HCT116 (cell line): ENCODE measurements around the gene MIP. TPM values are rescaled to one million over a fixed set of nuclear protein-coding genes. Genes with fewer than 3 reads are reported as not detected.

Experiments
- ATAC-seq: fragments of 200-7000 bp; cut with Tn5 transposase; 2 replicates; pipeline ENCODE4 v1.9.1; 2020; ENCODE audit warnings: mild to moderate bottlenecking, moderate library complexity
- BruUV-seq: library from RNA; stranded (reverse); fragments of 400-500 nt; replicated peaks from 2 replicates; lab custom pipeline; 2021; lab: Mats Ljungman, UMichigan
- CTCF ChIA-PET: fragments of 300-600 bp; sonication (Branson Sonifier 250); formaldehyde crosslinking; loops from one replicate; lab custom pipeline; 2021; ENCODE audit warnings: antibody characterized with exemption; lab: Charles Lee
- POLR2A ChIA-PET: fragments of 300-600, 350-600 bp; sonication (Branson Sonifier 250); formaldehyde crosslinking; loops from one replicate; lab custom pipeline; 2021; ENCODE audit warnings: antibody characterized with exemption; lab: Charles Lee
- RAD21 ChIA-PET, 2 experiments: fragments of 300-600 bp; sonication (Branson Sonifier 250); formaldehyde crosslinking; loops; one replicate each; lab custom pipeline; 2023; ENCODE audit warnings: low total read pairs in 2 of 2; ENCODE audit not compliant: uncharacterized antibody in 2 of 2, unreplicated experiment in 2 of 2, low non-redundant PET in 1 of 2; lab: Charles Lee
- DNase-seq: peaks from one replicate; pipeline ENCODE4 v3.0.0-alpha.2; 2010; ENCODE audit warnings: low read depth, low spot score
- H2AFZ ChIP-seq: fragments of 200-600 bp; shearing (Covaris generic), sonication (generic); 2 replicates; pipeline ENCODE4 v1.6.1; 2017; ENCODE audit warnings: low read depth, mixed run types, mixed read lengths, antibody characterized with exemption, low read length; ENCODE audit not compliant: poor library complexity, severe bottlenecking
- H3K27ac ChIP-seq: 2 replicates; pipeline ENCODE4 v1.5.1; 2012; ENCODE audit warnings: low read depth, low read length
- H3K27me3 ChIP-seq: fragments of 200-600 bp; sonication (generic); 2 replicates; pipeline ENCODE4 v1.6.1; 2016; ENCODE audit warnings: mixed run types, low read length, mixed read lengths; ENCODE audit not compliant: insufficient read depth
- H3K36me3 ChIP-seq, 2 experiments: fragments of 200-500 bp in 1 of 2; fragments of 200-600 bp in 1 of 2; sonication (Bioruptor generic) in 1 of 2; sonication (generic) in 1 of 2; 2 replicates each; pipeline versions ENCODE4 v1.5.1 to v1.6.1; 2014 to 2016; ENCODE audit warnings: low read length in 2 of 2, inconsistent platforms in 1 of 2, mixed read lengths in 1 of 2, mixed run types in 1 of 2; ENCODE audit not compliant: insufficient read depth in 2 of 2, control insufficient read depth in 1 of 2
- H3K4me1 ChIP-seq, 2 experiments: fragments of 200-600 bp in 1 of 2; sonication (generic) in 1 of 2; 2 replicates each; pipeline versions ENCODE4 v1.5.1 to v1.6.1; 2012 to 2017; ENCODE audit warnings: low read length in 2 of 2, inconsistent platforms in 1 of 2, mild to moderate bottlenecking in 1 of 2, mixed read lengths in 1 of 2, mixed run types in 1 of 2, moderate library complexity in 1 of 2; ENCODE audit not compliant: insufficient read depth in 2 of 2, control insufficient read depth in 1 of 2
- H3K4me2 ChIP-seq: fragments of 200-600 bp; sonication (generic); 2 replicates; pipeline ENCODE4 v1.6.1; 2017; ENCODE audit warnings: mixed run types, low read length, mixed read lengths
- H3K4me3 ChIP-seq, 2 experiments: fragments of 200-600 bp in 1 of 2; sonication (generic) in 1 of 2; replicated peaks in 1 of 2; 2 replicates each; pipeline ENCODE4 v1.5.1; 2011 to 2016; ENCODE audit warnings: low read length in 2 of 2, control low read depth in 1 of 2, low read depth in 1 of 2, mild to moderate bottlenecking in 1 of 2, mixed read lengths in 1 of 2, mixed run types in 1 of 2
- H3K79me2 ChIP-seq: fragments of 200-600 bp; sonication (generic); 2 replicates; pipeline ENCODE4 v1.6.1; 2017; ENCODE audit warnings: mild to moderate bottlenecking, mixed run types, low read length, moderate library complexity, mixed read lengths; ENCODE audit not compliant: insufficient read depth
- H3K9ac ChIP-seq: fragments of 200-600 bp; sonication (generic); 2 replicates; pipeline ENCODE4 v1.6.1; 2016; ENCODE audit warnings: low read length, mixed read lengths
- H3K9me2 ChIP-seq: fragments of 200-600 bp; sonication (generic), shearing (Covaris generic); 2 replicates; pipeline ENCODE4 v1.6.1; 2017; ENCODE audit warnings: mixed run types, mild to moderate bottlenecking, moderate library complexity; ENCODE audit not compliant: insufficient read depth
- H3K9me3 ChIP-seq, 2 experiments: fragments of 200-500 bp in 1 of 2; fragments of 200-600 bp in 1 of 2; sonication (Bioruptor generic) in 1 of 2; sonication (generic) in 1 of 2; 2 replicates each; pipeline ENCODE4 v1.6.1; 2014 to 2017; ENCODE audit warnings: low read length in 2 of 2, mixed read lengths in 2 of 2, inconsistent platforms in 1 of 2, low read depth in 1 of 2, mild to moderate bottlenecking in 1 of 2, mixed run types in 1 of 2, moderate library complexity in 1 of 2; ENCODE audit not compliant: control insufficient read depth in 1 of 2, insufficient read depth in 1 of 2
- H4K20me1 ChIP-seq: fragments of 200-600 bp; sonication (generic), shearing (Covaris generic); 2 replicates; pipeline ENCODE4 v1.6.1; 2017; ENCODE audit warnings: mixed run types, mild to moderate bottlenecking, moderate library complexity; ENCODE audit not compliant: insufficient read depth
- CBX3 ChIP-seq: IDR thresholded peaks from 2 replicates; pipeline ENCODE4 v1.6.1; 2012; ENCODE audit warnings: low read depth
- CEBPB ChIP-seq: IDR thresholded peaks from 2 replicates; pipeline ENCODE4 v1.6.1; 2012; ENCODE audit warnings: low read depth
- EGR1 ChIP-seq: IDR thresholded peaks from 2 replicates; pipeline ENCODE4 v1.6.1; 2012; ENCODE audit warnings: low read depth
- ELF1 ChIP-seq: IDR thresholded peaks from 2 replicates; pipeline ENCODE4 v1.6.1; 2012; ENCODE audit warnings: low read depth, borderline replicate concordance
- EZH2 ChIP-seq: fragments of 200-600 bp; sonication (generic); IDR thresholded peaks from 2 replicates; pipeline ENCODE4 v1.6.1; 2017; ENCODE audit warnings: antibody characterized with exemption, mixed run types
- EZH2phosphoT487 ChIP-seq: fragments of 200-600 bp; IDR thresholded peaks from 2 replicates; pipeline ENCODE4 v1.6.1; 2018; ENCODE audit warnings: antibody characterized with exemption, borderline replicate concordance
- FOSL1 ChIP-seq: IDR thresholded peaks from 2 replicates; pipeline ENCODE4 v1.6.1; 2012; ENCODE audit warnings: low read depth
- JUND ChIP-seq: IDR thresholded peaks from 2 replicates; pipeline ENCODE4 v1.6.1; 2012
- POLR2AphosphoS5 ChIP-seq: IDR thresholded peaks from 2 replicates; pipeline ENCODE4 v1.6.1; 2011; ENCODE audit warnings: mild to moderate bottlenecking, low read depth, low read length, moderate library complexity
- RAD21 ChIP-seq: IDR thresholded peaks from 2 replicates; pipeline ENCODE4 v1.6.1; 2012; ENCODE audit warnings: low read depth, mild to moderate bottlenecking
- SP1 ChIP-seq: IDR thresholded peaks from 2 replicates; pipeline ENCODE4 v1.6.1; 2012; ENCODE audit warnings: low read depth
- SRF ChIP-seq: IDR thresholded peaks from 2 replicates; pipeline ENCODE4 v1.6.1; 2012; ENCODE audit warnings: low read depth
- YY1 ChIP-seq: IDR thresholded peaks from 2 replicates; pipeline ENCODE4 v1.6.1; 2011; ENCODE audit warnings: low read length, low read depth, moderate library complexity, mild to moderate bottlenecking; ENCODE audit not compliant: insufficient replicate concordance; ENCODE audit errors: extremely low read depth
- ZNF274 ChIP-seq: fragments of 200-500 bp; sonication (Bioruptor generic); IDR thresholded peaks from 2 replicates; pipeline ENCODE4 v1.6.1; 2014; ENCODE audit warnings: mild to moderate bottlenecking, low read depth, low read length, inconsistent platforms
- intact Hi-C: fragments of 100-400 bp; cut with micrococcal nuclease; formaldehyde crosslinking; loops from 2 replicates; pipeline ENCODE4 v1.10.0; 2022
- total RNA-seq: library from RNA; stranded (reverse); gene quantifications from one replicate; pipeline ENCODE4 v1.2.1, GENCODE V29; 2021; ENCODE audit not compliant: unreplicated experiment
- TF ChIP-seq, protein P1 (sequence below): IDR thresholded peaks from 2 replicates; pipeline ENCODE4 v1.6.1; 2012; ENCODE audit warnings: low read depth
- TF ChIP-seq, protein P2 (sequence below), 3 experiments: fragments of 200-600 bp in 1 of 3; sonication (generic) in 1 of 3; IDR thresholded peaks in 2 of 3; conservative IDR thresholded peaks in 1 of 3; 2 replicates each; pipeline ENCODE4 v1.5.1; 2012 to 2017; ENCODE audit warnings: low read depth in 2 of 3, low read length in 2 of 3, antibody characterized with exemption in 1 of 3, borderline replicate concordance in 1 of 3, control low read depth in 1 of 3, mild to moderate bottlenecking in 1 of 3, mixed read lengths in 1 of 3, mixed run types in 1 of 3, moderate library complexity in 1 of 3; ENCODE audit not compliant: insufficient read depth in 1 of 3
- TF ChIP-seq, protein P3 (sequence below): IDR thresholded peaks from 2 replicates; pipeline ENCODE4 v1.6.1; 2012

The MIP gene
- total RNA-seq, 1 experiment from 2014 or later = 0.79 TPM

DNA sequence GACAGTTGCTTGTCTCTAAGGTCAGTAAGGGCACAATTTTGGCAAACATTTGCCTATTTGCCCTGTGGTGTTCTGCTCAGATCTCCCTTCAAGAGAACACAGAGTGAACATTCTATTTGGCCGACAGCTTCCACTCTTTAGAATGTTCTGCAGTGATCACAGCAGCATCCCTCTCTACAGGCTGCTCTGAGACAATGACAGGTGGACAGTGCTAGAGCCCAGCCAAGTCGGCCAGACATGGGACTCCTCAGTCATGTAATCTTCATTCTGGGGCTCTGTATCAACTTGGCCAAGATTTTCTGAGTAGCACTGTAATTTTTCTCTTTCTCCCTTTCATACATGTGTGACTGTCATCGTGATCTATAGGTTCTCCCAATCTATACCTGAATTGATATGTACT lies 40.1 kb downstream of the MIP start (continued):
- TF ChIP-seq, protein P1, sequence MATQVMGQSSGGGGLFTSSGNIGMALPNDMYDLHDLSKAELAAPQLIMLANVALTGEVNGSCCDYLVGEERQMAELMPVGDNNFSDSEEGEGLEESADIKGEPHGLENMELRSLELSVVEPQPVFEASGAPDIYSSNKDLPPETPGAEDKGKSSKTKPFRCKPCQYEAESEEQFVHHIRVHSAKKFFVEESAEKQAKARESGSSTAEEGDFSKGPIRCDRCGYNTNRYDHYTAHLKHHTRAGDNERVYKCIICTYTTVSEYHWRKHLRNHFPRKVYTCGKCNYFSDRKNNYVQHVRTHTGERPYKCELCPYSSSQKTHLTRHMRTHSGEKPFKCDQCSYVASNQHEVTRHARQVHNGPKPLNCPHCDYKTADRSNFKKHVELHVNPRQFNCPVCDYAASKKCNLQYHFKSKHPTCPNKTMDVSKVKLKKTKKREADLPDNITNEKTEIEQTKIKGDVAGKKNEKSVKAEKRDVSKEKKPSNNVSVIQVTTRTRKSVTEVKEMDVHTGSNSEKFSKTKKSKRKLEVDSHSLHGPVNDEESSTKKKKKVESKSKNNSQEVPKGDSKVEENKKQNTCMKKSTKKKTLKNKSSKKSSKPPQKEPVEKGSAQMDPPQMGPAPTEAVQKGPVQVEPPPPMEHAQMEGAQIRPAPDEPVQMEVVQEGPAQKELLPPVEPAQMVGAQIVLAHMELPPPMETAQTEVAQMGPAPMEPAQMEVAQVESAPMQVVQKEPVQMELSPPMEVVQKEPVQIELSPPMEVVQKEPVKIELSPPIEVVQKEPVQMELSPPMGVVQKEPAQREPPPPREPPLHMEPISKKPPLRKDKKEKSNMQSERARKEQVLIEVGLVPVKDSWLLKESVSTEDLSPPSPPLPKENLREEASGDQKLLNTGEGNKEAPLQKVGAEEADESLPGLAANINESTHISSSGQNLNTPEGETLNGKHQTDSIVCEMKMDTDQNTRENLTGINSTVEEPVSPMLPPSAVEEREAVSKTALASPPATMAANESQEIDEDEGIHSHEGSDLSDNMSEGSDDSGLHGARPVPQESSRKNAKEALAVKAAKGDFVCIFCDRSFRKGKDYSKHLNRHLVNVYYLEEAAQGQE = no peak
- TF ChIP-seq EZH2 (no peak), EGR1 (no peak), JUND (no peak), ZNF274 (no peak), YY1 (no peak), SP1 (no peak), POLR2AphosphoS5 (no peak)

DNA sequence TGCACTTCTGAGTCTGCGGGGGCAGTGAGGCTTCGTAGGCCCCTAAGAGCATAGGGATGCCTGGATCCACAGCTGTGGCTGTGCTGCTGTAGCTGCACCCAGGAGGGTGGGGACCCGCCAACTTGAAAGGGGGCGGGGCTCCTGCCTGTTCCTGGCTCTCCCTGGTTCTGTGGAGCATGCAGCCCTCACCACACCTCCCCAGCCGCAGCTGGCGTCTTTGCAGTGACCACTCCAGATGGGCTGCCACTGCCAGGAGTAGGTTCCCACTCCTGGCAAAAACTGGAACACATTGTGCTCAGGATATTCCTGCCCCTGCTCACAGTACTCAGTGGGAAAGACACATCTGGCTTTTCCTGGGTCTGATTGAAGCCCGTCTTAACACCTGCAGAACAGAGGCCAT lies 41.1 kb downstream of the MIP start:
- DNase-seq = no peak
- ATAC-seq = 0 out of 2 replicates have a peak, but pooled peaks have one; percentile 33
- H3K27ac ChIP-seq = no peak overlapping the region
- H4K20me1 ChIP-seq = no peaks in the 10 kb centered on the region
- no peak overlapping the region for H3K9ac ChIP-seq
- TF ChIP-seq CEBPB = no peak
- TF ChIP-seq, protein P2, sequence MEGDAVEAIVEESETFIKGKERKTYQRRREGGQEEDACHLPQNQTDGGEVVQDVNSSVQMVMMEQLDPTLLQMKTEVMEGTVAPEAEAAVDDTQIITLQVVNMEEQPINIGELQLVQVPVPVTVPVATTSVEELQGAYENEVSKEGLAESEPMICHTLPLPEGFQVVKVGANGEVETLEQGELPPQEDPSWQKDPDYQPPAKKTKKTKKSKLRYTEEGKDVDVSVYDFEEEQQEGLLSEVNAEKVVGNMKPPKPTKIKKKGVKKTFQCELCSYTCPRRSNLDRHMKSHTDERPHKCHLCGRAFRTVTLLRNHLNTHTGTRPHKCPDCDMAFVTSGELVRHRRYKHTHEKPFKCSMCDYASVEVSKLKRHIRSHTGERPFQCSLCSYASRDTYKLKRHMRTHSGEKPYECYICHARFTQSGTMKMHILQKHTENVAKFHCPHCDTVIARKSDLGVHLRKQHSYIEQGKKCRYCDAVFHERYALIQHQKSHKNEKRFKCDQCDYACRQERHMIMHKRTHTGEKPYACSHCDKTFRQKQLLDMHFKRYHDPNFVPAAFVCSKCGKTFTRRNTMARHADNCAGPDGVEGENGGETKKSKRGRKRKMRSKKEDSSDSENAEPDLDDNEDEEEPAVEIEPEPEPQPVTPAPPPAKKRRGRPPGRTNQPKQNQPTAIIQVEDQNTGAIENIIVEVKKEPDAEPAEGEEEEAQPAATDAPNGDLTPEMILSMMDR (IDR thresholded peaks at IDR 0.05 in 2 of 3, conservative IDR thresholded peaks at IDR 0.05 in 1 of 3; ENCODE audit: borderline replicate concordance in 1 of 3, insufficient read depth in 1 of 3, low read depth in 2 of 3, low read length in 2 of 3) = no peak
- no peak for TF ChIP-seq YY1
- no peak for TF ChIP-seq CBX3
- TF ChIP-seq, protein P3, sequence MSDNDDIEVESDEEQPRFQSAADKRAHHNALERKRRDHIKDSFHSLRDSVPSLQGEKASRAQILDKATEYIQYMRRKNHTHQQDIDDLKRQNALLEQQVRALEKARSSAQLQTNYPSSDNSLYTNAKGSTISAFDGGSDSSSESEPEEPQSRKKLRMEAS = no peak
- no peak for TF ChIP-seq JUND
- no peak for TF ChIP-seq EZH2phosphoT487
- TF ChIP-seq ELF1 = no peak
- TF ChIP-seq, protein P1 = no peak
- no peak for TF ChIP-seq FOSL1
- TF ChIP-seq SRF = no peak
- no peak for TF ChIP-seq RAD21
- no peak for TF ChIP-seq EGR1
- TF ChIP-seq ZNF274 = no peak
- TF ChIP-seq SP1 = no peak
- H3K4me1 ChIP-seq = no peaks in the 10 kb centered on the region
- ChIA-PET RAD21 (no interaction called here), POLR2A (no interaction called here), CTCF (no interaction called here)
- no peak overlapping the region for H3K4me2 ChIP-seq
- peaks cover 7 to 19% of the 10 kb centered on the region in 2 experiments; a peak in 3 of 4 replicates for H3K36me3 ChIP-seq
- H3K4me3 ChIP-seq = no peak overlapping the region
- no peak overlapping the region for H2AFZ ChIP-seq
- no peaks in the 10 kb centered on the region for H3K27me3 ChIP-seq
- no peaks in the 10 kb centered on the region for H3K9me3 ChIP-seq
- no peaks in the 10 kb centered on the region for H3K9me2 ChIP-seq
- BruUV-seq = no TSS peak
- intact Hi-C loops = no loop called here
- no peaks in the 10 kb centered on the region for H3K79me2 ChIP-seq
